Measurements from ENCODE around the gene SAMD4A. TPM values are rescaled to one million over a fixed set of nuclear protein-coding genes. Genes with fewer than 3 reads are reported as not detected.

SAMD4A gene
- total RNA-seq, 2 donors from 2014 or later, result 1.9 to 8.0 TPM

GRCh38 chr14:54572316-54572715 lies 5.4 kb downstream of the SAMD4A start:
- Histone ChIP-seq H3K27ac (ENCODE audit: low read depth, low read length) (no peak overlapping the region), H3K4me3 (ENCODE audit: low read length) (no peak overlapping the region), H3K27me3 (ENCODE audit: control insufficient read depth, insufficient read depth, low read length, poor library complexity, severe bottlenecking) (peaks cover 28% of the 10 kb centered on the region), H3K4me1 (ENCODE audit: control insufficient read depth, insufficient read depth, low read length) (no peaks in the 10 kb centered on the region), H3K9me3 (ENCODE audit: control insufficient read depth, low read length) (peaks cover 11% of the 10 kb centered on the region), H3K9ac (ENCODE audit: extremely low read depth, low read length, poor library complexity, severe bottlenecking) (no peak overlapping the region), H3K36me3 (ENCODE audit: control insufficient read depth, insufficient read depth, low read length) (no peaks in the 10 kb centered on the region)
- Mint-ChIP-seq H3K9me3 (no peaks in the 10 kb centered on the region), H3K4me1 (no peaks in the 10 kb centered on the region), H3K27ac (no peak overlapping the region), H3K27me3 (ENCODE audit: insufficient read depth) (peaks cover 17% of the 10 kb centered on the region), H3K4me3 (no peak overlapping the region), H3K36me3 (ENCODE audit: low read depth) (no peaks in the 10 kb centered on the region)
- TF ChIP-seq CTCF (conservative IDR thresholded peaks at IDR 0.05), result peak; percentile 93
- peak; percentile 86 for DNase-seq
- WGBS, 2 experiments (ENCODE audit: insufficient coverage in 1 of 2, insufficient read length in 1 of 2), result 56 to 75% methylated on average over 1 to 2 of the region's 2 CpGs

GRCh38 chr14:54574528-54574927 lies 7.6 kb downstream of the SAMD4A start:
- WGBS, 2 experiments (ENCODE audit: insufficient coverage in 1 of 2, insufficient read length in 1 of 2), result 93% methylated on average over 5 to 6 of the region's 6 CpGs
- H3K9ac ChIP-seq (ENCODE audit: extremely low read depth, low read length, poor library complexity, severe bottlenecking), result no peak overlapping the region
- DNase-seq, result no peak
- no peak for TF ChIP-seq CTCF (conservative IDR thresholded peaks at IDR 0.05)
- H3K36me3 ChIP-seq (ENCODE audit: control insufficient read depth, insufficient read depth, low read length), result no peaks in the 10 kb centered on the region
- Mint-ChIP-seq H3K4me3 (no peak overlapping the region), H3K27me3 (ENCODE audit: insufficient read depth) (peaks cover under 1% of the 10 kb centered on the region), H3K36me3 (ENCODE audit: low read depth) (no peaks in the 10 kb centered on the region), H3K9me3 (no peaks in the 10 kb centered on the region), H3K27ac (no peak overlapping the region), H3K4me1 (no peaks in the 10 kb centered on the region)
- no peak overlapping the region for H3K4me3 ChIP-seq (ENCODE audit: low read length)
- H3K4me1 ChIP-seq (ENCODE audit: control insufficient read depth, insufficient read depth, low read length), result no peaks in the 10 kb centered on the region
- peaks cover 12% of the 10 kb centered on the region for H3K27me3 ChIP-seq (ENCODE audit: control insufficient read depth, insufficient read depth, low read length, poor library complexity, severe bottlenecking)
- peaks cover 11% of the 10 kb centered on the region for H3K9me3 ChIP-seq (ENCODE audit: control insufficient read depth, low read length)
- no peak overlapping the region for H3K27ac ChIP-seq (ENCODE audit: low read depth, low read length)

- Histone ChIP-seq H3K9me3 (ENCODE audit: control insufficient read depth, low read length) (peaks cover 10% of the 10 kb centered on the region), H3K4me1 (ENCODE audit: control insufficient read depth, insufficient read depth, low read length) (no peaks in the 10 kb centered on the region), H3K27me3 (ENCODE audit: control insufficient read depth, insufficient read depth, low read length, poor library complexity, severe bottlenecking) (no peaks in the 10 kb centered on the region), H3K36me3 (ENCODE audit: control insufficient read depth, insufficient read depth, low read length) (no peaks in the 10 kb centered on the region), H3K27ac (ENCODE audit: low read depth, low read length) (no peak overlapping the region), H3K4me3 (ENCODE audit: low read length) (no peak overlapping the region), H3K9ac (ENCODE audit: extremely low read depth, low read length, poor library complexity, severe bottlenecking) (no peak overlapping the region)
- WGBS, 2 experiments (ENCODE audit: insufficient coverage in 1 of 2, insufficient read length in 1 of 2), result 90 to 100% methylated on average over 2 to 6 of the region's 6 CpGs
- no peaks in the 10 kb centered on the region for H3K27me3 Mint-ChIP-seq (ENCODE audit: insufficient read depth)
- no peak for TF ChIP-seq CTCF (conservative IDR thresholded peaks at IDR 0.05)
- H3K36me3 Mint-ChIP-seq (ENCODE audit: low read depth), result no peaks in the 10 kb centered on the region
- H3K9me3 Mint-ChIP-seq, result no peaks in the 10 kb centered on the region
- DNase-seq, result no peak
- no peak overlapping the region for H3K4me3 Mint-ChIP-seq
- H3K27ac Mint-ChIP-seq, result no peak overlapping the region
- H3K4me1 Mint-ChIP-seq, result no peaks in the 10 kb centered on the region
These were observed 10.6 kb downstream of the SAMD4A start for GRCh38 chr14:54577494-54577893.
